Kidney epithelial cell (primary cell): Measurements from ENCODE around the gene NRAP. TPM values are rescaled to one million over a fixed set of nuclear protein-coding genes. Genes with fewer than 3 reads are reported as not detected.

ENCODE experiments used
- DNase-seq: peaks from one replicate; pipeline ENCODE4 v3.0.0-alpha.2; 2010; ENCODE audit warnings: low read depth
- H3K27me3 ChIP-seq: 2 replicates; pipeline ENCODE4 v1.6.0; 2011; ENCODE audit warnings: low read length; ENCODE audit not compliant: control insufficient read depth, insufficient read depth
- H3K36me3 ChIP-seq: 2 replicates; pipeline ENCODE4 v1.5.1; 2011; ENCODE audit warnings: low read length; ENCODE audit not compliant: control insufficient read depth, insufficient read depth
- H3K4me3 ChIP-seq: 2 replicates; pipeline ENCODE4 v1.5.1; 2011; ENCODE audit warnings: low read depth, mild to moderate bottlenecking, control low read depth, low read length
- CTCF ChIP-seq: IDR thresholded peaks from 2 replicates; pipeline ENCODE4 v1.5.1; 2011; ENCODE audit warnings: mild to moderate bottlenecking, moderate library complexity, low read length, control low read depth, inconsistent platforms; ENCODE audit not compliant: insufficient read depth, poor library complexity, severe bottlenecking
- total RNA-seq: library from RNA; depleted of rRNA; stranded (reverse); fragments of >200 nt; gene quantifications from 2 replicates; pipeline ENCODE4 v1.2.3, GENCODE V29; 2015

NRAP gene
- total RNA-seq, 1 donor from 2014 or later, result not detected

- no peak for DNase-seq
- Histone ChIP-seq H3K36me3 (no peaks in the 10 kb centered on the region), H3K4me3 (no peak overlapping the region), H3K27me3 (peaks cover 2% of the 10 kb centered on the region)
- no peak for TF ChIP-seq CTCF
Observed at GRCh38 chr10:113630929-113631533, 32.8 kb downstream of the NRAP start.

GRCh38 chr10:113628607-113629153 lies 35.2 kb downstream of the NRAP start:
- peaks cover 2% of the 10 kb centered on the region for H3K27me3 ChIP-seq
- no peak for TF ChIP-seq CTCF
- no peak for DNase-seq
- no peak overlapping the region for H3K4me3 ChIP-seq
- H3K36me3 ChIP-seq, result no peaks in the 10 kb centered on the region

- TF ChIP-seq CTCF, result no peak
- H3K4me3 ChIP-seq, result no peak overlapping the region
Observed at GRCh38 chr10:113627836-113628235, 36.0 kb downstream of the NRAP start.

GRCh38 chr10:113626809-113627355 lies 37.0 kb downstream of the NRAP start:
- Histone ChIP-seq H3K4me3 (no peak overlapping the region), H3K27me3 (peaks cover 3% of the 10 kb centered on the region), H3K36me3 (no peaks in the 10 kb centered on the region)
- no peak for TF ChIP-seq CTCF
- DNase-seq, result no peak

More at GRCh38 chr10:113627836-113628235, 36.0 kb downstream of the NRAP start:
- DNase-seq, result no peak
- Histone ChIP-seq H3K27me3 (peaks cover 2% of the 10 kb centered on the region), H3K36me3 (no peaks in the 10 kb centered on the region)

GRCh38 chr10:113625461-113626186 lies 38.2 kb downstream of the NRAP start:
- H3K27me3 ChIP-seq, result peaks cover 6% of the 10 kb centered on the region
- no peak for TF ChIP-seq CTCF
- H3K36me3 ChIP-seq, result no peaks in the 10 kb centered on the region
- no peak for DNase-seq
- H3K4me3 ChIP-seq, result no peak overlapping the region
